B cell (primary cell): ENCODE results near the gene THBS2.

Source experiments
- CTCF ChIP-seq: fragments of 200-600 bp; IDR thresholded peaks from one replicate; pipeline ENCODE4 v1.8.0; 2022; ENCODE audit warnings: antibody characterized with exemption, mild to moderate bottlenecking
- EZH2 ChIP-seq: IDR thresholded peaks from 2 replicates; pipeline ENCODE4 v1.6.1; 2012; ENCODE audit warnings: borderline replicate concordance, low read depth, mild to moderate bottlenecking, moderate library complexity, low read length; ENCODE audit not compliant: insufficient read depth, poor library complexity, severe bottlenecking

GRCh38 chr6:169273511-169273910 is 19.9 kb upstream of the THBS2 start:
- TF ChIP-seq CTCF (no peak), EZH2 (no peak)
